Amniotic epithelial cell (primary cell): ENCODE measurements around the gene EIF4G2.

Source experiments
- DNase-seq: peaks from one replicate; pipeline ENCODE4 v3.0.0-alpha.2; 2010; ENCODE audit warnings: low read depth

The EIF4G2 gene

GRCh38 chr11:10771457-10771856 is 37.3 kb downstream of the EIF4G2 start:
- DNase-seq, result no peak

GRCh38 chr11:10770626-10771254 is 38.0 kb downstream of the EIF4G2 start:
- DNase-seq, result peak; percentile 45

- DNase-seq, result no peak
Measured at GRCh38 chr11:10764412-10764811, 44.3 kb downstream of the EIF4G2 start.

- DNase-seq, result no peak
Measured at GRCh38 chr11:10763766-10764165, 45.0 kb downstream of the EIF4G2 start.

- no peak for DNase-seq
Measured at GRCh38 chr11:10762913-10763421, 45.8 kb downstream of the EIF4G2 start.

- DNase-seq, result no peak
Measured at GRCh38 chr11:10762185-10762584, 46.5 kb downstream of the EIF4G2 start.

- DNase-seq, result no peak
Measured at GRCh38 chr11:10761085-10761698, 47.5 kb downstream of the EIF4G2 start.

- DNase-seq, result no peak
Measured at GRCh38 chr11:10758957-10759356, 49.8 kb downstream of the EIF4G2 start.

GRCh38 chr11:10752486-10752885 is 56.2 kb downstream of the EIF4G2 start:
- DNase-seq, result no peak

- DNase-seq, result no peak
Measured at GRCh38 chr11:10752061-10752460, 56.7 kb downstream of the EIF4G2 start.

GRCh38 chr11:10751581-10751940 is 57.2 kb downstream of the EIF4G2 start:
- no peak for DNase-seq

- DNase-seq, result peak; percentile 89
Measured at GRCh38 chr11:10750838-10751580, 57.7 kb downstream of the EIF4G2 start, which contains the start of gene CTR9. CTR9 (plus strand) TSS chr11:10751246; CDS start chr11:10751413, 167 bp downstream.

GRCh38 chr11:10749476-10749875 is 59.2 kb downstream of the EIF4G2 start:
- DNase-seq, result no peak

- no peak for DNase-seq
Measured at GRCh38 chr11:10747733-10748132, 61.0 kb downstream of the EIF4G2 start.
